ENCODE measurements around the gene WDFY1.

Gene WDFY1

DNA sequence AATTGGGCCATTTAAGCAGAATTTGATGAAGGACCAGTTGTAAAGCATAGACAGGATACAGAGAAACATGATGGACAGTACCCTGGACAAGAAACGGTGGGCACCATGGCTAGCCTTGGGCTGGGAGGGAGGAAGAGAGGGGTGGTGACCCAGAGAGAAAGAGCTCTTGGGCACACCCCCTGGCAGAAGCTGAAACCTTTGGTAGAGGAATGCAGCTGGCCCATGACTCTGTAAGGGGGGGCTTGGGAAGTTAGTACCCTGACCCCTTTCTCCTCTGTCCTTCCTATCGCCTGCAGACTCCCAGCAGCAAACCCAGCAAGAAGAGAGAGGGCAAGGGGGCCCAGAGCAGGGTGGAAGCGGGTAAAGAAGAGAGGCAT is 44.7 kb upstream of the WDFY1 start:
- H3K4me1 ChIP-seq (ENCODE audit: insufficient read depth, poor library complexity, severe bottlenecking) = no peaks in the 10 kb centered on the region
- H3K36me3 ChIP-seq (ENCODE audit: low read depth) = peaks cover 95% of the 10 kb centered on the region
- H3K27ac ChIP-seq (ENCODE audit: poor library complexity, severe bottlenecking) = no peak overlapping the region
- H3K27me3 ChIP-seq (ENCODE audit: insufficient read depth, poor library complexity, severe bottlenecking) = no peaks in the 10 kb centered on the region
- no peak overlapping the region for H3K4me3 ChIP-seq (ENCODE audit: severe bottlenecking)
- ATAC-seq (ENCODE audit: low read depth) (no peak), DNase-seq (ENCODE audit: low spot score) (no peak)
- H3K9me3 ChIP-seq (ENCODE audit: severe bottlenecking) = no peaks in the 10 kb centered on the region
- TF ChIP-seq CTCF (IDR thresholded peaks at IDR 0.05; ENCODE audit: poor library complexity, severe bottlenecking) = no peak

DNA sequence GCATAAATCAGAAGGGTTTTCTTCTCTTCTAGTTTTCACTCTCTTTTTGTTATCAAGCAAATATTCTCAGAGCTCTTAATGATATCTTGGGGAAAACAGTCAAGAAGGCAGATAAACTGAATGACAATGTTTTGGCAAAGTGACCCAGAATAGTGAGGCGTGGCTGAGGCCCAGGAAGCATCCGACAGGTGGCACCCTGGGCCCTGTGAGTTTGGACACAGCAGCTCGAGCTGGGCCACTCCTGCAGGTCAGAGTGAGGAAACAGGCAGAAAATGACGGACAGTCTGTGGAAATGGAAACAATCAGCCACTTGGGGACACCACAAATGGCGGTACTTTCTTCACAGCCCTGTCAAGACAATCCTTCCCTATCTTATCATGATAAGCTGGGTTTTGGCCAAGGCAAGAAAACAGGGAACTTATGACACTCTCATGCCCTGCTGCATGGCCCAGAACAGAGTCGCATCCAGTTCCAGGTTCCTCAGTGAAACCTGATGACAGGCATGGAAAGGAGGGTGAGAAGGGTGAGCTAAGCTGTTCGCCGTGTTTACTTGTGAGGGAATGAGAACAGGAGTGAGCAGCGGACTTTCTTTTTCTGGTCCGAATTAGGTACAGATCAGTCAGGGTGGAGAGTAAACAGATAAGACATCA is 44.2 kb upstream of the WDFY1 start:
- Histone ChIP-seq H3K9me3 (ENCODE audit: severe bottlenecking) (no peaks in the 10 kb centered on the region), H3K27me3 (ENCODE audit: insufficient read depth, poor library complexity, severe bottlenecking) (no peaks in the 10 kb centered on the region), H3K27ac (ENCODE audit: poor library complexity, severe bottlenecking) (no peak overlapping the region), H3K4me3 (ENCODE audit: severe bottlenecking) (no peak overlapping the region), H3K36me3 (ENCODE audit: low read depth) (peaks cover 95% of the 10 kb centered on the region), H3K4me1 (ENCODE audit: insufficient read depth, poor library complexity, severe bottlenecking) (no peaks in the 10 kb centered on the region)
- ATAC-seq (ENCODE audit: low read depth) (no peak), DNase-seq (ENCODE audit: low spot score) (no peak)
- TF ChIP-seq CTCF (IDR thresholded peaks at IDR 0.05; ENCODE audit: poor library complexity, severe bottlenecking) = no peak

DNA sequence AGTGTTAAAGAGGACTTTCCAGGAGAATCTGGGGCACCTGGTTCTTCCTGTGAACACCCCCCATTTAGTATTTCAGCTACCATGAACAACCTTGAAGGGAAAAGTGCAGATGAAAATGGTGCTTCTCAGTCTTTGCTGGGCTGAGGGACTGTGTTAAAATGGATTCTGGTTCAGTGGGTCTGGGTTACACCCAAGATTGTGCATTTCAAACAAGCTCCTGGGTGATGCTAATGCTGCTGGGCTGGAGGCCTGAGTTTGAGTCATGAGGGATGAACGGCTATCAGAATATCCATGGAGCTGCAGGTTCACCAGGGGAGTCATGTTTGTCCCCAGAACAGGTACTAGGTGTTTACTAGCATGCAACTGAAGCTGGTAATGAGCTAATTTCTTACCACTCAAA is 36.1 kb upstream of the WDFY1 start:
- Histone ChIP-seq H3K27ac (ENCODE audit: poor library complexity, severe bottlenecking) (no peak overlapping the region), H3K27me3 (ENCODE audit: insufficient read depth, poor library complexity, severe bottlenecking) (no peaks in the 10 kb centered on the region), H3K4me3 (ENCODE audit: severe bottlenecking) (no peak overlapping the region), H3K9me3 (ENCODE audit: severe bottlenecking) (no peaks in the 10 kb centered on the region), H3K4me1 (ENCODE audit: insufficient read depth, poor library complexity, severe bottlenecking) (peaks cover 3% of the 10 kb centered on the region), H3K36me3 (ENCODE audit: low read depth) (peaks cover 95% of the 10 kb centered on the region)
- DNase-seq (ENCODE audit: low spot score) = no peak
- ATAC-seq (ENCODE audit: low read depth) = no peak
- TF ChIP-seq CTCF (IDR thresholded peaks at IDR 0.05; ENCODE audit: poor library complexity, severe bottlenecking) = no peak

GRCh38 chr2:223980803-223981202 is 35.7 kb upstream of the WDFY1 start:
- no peak for TF ChIP-seq CTCF (IDR thresholded peaks at IDR 0.05; ENCODE audit: poor library complexity, severe bottlenecking)
- Histone ChIP-seq H3K9me3 (ENCODE audit: severe bottlenecking) (no peaks in the 10 kb centered on the region), H3K4me1 (ENCODE audit: insufficient read depth, poor library complexity, severe bottlenecking) (peaks cover 3% of the 10 kb centered on the region), H3K27me3 (ENCODE audit: insufficient read depth, poor library complexity, severe bottlenecking) (no peaks in the 10 kb centered on the region), H3K4me3 (ENCODE audit: severe bottlenecking) (no peak overlapping the region), H3K36me3 (ENCODE audit: low read depth) (peaks cover 95% of the 10 kb centered on the region), H3K27ac (ENCODE audit: poor library complexity, severe bottlenecking) (no peak overlapping the region)
- no peak for DNase-seq (ENCODE audit: low spot score)
- ATAC-seq (ENCODE audit: low read depth) = no peak

- Histone ChIP-seq H3K36me3 (ENCODE audit: low read depth) (peaks cover 95% of the 10 kb centered on the region), H3K27ac (ENCODE audit: poor library complexity, severe bottlenecking) (no peak overlapping the region), H3K4me3 (ENCODE audit: severe bottlenecking) (no peak overlapping the region), H3K9me3 (ENCODE audit: severe bottlenecking) (no peaks in the 10 kb centered on the region), H3K27me3 (ENCODE audit: insufficient read depth, poor library complexity, severe bottlenecking) (no peaks in the 10 kb centered on the region), H3K4me1 (ENCODE audit: insufficient read depth, poor library complexity, severe bottlenecking) (peaks cover 3% of the 10 kb centered on the region)
- DNase-seq (ENCODE audit: low spot score) (no peak), ATAC-seq (ENCODE audit: low read depth) (no peak)
- TF ChIP-seq CTCF (IDR thresholded peaks at IDR 0.05; ENCODE audit: poor library complexity, severe bottlenecking) = no peak
These were observed 35.2 kb upstream of the WDFY1 start for GRCh38 chr2:223980397-223980735.

All from RWPE2 (cell line).